ENCODE measurements around the gene GIN1.
"Not testable (repeated sequence)": the region's sequence is repeated elsewhere in the genome, so short reads cannot be mapped to it uniquely, and the experiment has no call there.

Gene GIN1

DNA sequence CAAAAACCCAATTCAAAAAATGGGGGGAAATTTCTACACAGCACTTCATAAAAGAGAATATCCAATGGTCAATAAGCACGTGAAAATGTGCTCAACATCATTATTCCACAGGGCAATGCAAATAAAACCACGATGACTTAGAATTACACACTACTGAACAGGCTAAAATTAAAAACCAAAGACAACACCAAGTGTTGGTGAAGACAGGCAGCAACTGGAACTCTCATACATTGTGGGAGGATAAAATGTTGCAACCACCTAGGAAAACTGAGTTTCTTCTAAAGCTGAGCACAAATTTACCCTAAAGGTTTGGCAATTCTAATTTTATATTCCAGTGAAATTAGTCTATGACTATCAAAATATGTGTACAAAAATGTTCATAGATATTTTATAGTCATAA, 9.5 kb downstream of the GIN1 start:
- no peak for DNase-seq (ENCODE audit: low read depth)

DNA sequence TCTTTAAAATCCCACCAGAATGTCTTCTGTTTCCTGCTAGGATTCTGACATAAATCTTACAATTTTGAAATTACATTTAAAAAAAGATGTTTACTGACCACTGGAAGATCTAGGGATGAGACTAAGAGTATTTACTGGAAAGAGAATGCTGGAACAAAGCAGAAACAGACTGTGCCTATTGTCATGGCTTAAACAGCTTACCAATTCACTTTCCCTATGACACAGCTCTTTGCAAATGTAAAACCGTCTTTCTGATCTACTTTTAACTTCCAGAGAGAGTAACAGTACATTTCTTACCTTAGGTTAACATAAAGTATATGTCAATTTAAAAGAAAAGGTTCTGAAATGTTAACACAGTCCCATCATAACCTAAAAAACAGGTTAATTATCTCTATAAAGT, 10.7 kb downstream of the GIN1 start:
- DNase-seq (ENCODE audit: low read depth), result no peak

DNA sequence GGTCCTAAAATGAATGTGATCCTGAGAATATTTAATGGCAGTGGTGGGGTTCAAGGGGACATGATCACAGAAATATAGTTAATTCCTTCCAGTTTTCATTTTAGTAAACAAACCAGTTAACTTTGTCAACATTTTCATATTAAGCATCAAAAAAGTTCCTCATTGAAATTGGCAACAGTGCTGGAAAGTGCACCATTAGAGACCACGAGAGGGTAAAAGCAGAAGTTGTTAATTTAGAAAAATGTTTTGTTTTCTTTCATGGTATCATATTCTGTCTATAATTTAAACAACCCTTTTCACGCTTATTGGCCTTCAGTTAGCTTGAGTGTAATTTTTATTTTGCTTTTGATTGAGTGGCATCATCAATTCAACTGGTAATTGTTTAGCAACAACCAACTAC, 11.9 kb downstream of the GIN1 start:
- no peak for DNase-seq (ENCODE audit: low read depth)

DNA sequence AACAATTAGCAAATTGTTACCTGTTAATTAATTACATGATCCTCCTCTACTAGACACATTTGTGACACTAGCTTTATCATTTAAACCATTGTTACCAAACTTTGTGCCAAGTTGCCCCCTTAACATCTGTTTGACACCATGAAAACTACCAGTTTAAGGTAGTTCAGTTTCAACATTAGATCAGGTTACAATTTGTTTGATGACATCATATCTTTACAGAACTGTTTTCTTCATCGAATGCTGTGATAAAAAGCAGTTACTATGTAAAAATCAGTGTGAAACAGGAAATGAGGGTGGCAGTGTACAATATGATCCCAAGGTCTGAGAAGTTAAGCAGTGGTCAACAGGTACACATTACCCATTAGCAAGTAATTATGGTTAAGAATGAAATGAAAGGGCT, 17.7 kb downstream of the GIN1 start:
- DNase-seq (ENCODE audit: low read depth), result no peak

DNA sequence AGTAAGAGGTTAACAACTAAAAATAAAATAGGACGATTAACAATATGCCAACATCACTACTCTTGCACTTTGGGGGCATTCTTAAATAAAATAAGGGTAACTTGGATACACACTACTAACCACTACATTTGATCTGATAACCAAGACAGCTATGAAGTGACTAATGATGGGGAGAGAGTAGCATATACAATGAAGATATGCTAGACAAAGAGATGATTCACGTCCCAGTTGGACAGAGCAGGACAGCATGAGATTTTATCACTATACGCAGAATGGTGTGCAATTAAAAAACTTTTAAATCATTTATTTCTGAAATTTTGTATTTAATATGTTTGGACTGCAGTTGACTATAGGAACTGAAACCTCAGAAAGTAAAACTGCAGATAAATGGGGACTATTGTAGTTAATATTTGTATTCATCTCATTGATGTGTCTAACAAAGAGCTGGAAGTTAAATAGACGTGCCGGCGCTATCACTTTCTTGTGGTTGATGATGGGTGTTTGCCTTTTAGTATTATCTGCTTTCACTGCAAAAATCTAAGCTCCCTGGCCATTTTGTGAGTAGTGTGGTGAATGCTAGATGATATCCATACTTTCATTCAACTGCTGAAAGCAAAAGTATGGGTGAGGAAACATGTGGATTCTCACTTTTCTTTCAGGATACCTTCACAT, 18.7 kb downstream of the GIN1 start:
- no peak for DNase-seq (ENCODE audit: low read depth)

DNA sequence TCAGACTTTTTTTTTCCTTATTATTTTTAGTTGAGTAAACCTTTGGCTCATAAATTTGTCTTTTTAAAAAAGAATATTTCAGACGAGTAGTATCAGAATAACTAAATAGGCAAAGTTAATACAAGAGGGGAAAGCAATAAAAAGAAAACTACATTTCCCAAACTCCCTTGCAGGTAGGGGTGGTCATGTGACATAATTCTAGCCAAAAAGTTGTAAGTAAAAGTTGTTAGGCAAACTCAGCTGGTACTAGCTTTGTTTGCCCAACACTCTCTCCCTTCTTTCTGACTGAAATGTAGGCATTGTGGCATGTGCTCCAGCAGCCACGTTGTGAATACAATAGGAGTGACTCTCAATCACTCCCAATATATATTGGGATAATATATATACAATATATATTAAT, 20.9 kb downstream of the GIN1 start:
- no peak for DNase-seq (ENCODE audit: low read depth)

DNA sequence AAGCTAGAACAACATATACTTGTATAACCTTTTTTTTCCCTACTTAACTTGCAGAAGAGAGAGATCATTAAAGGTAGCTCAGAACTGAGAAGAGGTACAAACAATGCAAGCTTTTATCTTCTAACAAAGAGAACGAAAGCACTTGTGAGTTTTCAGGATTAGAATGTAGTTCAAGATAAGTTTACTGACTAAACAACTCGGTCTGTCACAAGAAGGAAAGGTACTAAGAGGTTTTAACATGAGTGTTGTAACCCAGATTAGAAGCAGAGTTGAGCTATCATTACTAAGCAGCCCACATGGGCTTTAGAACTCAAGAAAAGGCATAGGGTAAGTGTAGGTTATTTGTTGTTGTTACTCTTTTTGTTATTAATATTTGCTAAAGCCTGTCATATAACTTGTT, 25.2 kb downstream of the GIN1 start:
- no peak for DNase-seq (ENCODE audit: low read depth)

DNA sequence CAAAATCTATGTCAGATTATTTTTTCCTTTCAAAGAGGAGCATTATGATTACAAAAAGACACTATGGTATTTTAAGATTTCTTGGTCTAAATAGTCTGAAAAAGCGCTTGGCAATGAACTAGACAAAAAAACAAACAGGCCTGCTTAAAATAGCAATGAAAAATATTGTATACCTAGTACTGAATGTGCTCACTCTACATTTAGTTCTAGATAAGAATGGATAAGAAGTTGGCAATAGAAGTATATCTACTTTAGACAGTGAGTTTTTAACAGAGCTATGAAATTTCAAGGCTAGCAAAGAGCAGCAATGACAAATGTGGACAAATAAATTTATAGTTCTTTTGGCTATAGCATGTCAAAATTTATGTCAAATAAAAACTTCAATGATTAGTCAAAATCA, 26.2 kb downstream of the GIN1 start:
- DNase-seq (ENCODE audit: low read depth), result no peak

DNA sequence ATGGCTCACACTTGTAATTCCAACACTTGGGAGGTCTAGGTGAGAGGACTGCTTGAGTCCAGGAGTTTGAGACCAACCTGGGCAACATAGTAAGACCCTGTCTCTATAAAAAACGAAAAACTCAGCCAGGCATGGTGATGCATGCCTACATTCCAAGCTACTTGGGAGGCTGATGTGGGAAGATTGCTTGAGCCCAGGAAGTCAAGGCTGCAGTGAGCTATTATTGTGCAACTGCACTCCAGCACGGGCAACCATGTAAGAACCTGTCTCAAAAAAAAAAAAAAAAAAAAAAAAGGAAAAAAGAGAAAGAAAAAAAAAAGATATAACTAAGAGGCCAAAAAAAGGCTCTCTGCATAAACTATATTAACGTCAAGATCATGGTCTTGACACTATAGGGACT, 27.3 kb downstream of the GIN1 start:
- no peak for DNase-seq (ENCODE audit: low read depth)

DNA sequence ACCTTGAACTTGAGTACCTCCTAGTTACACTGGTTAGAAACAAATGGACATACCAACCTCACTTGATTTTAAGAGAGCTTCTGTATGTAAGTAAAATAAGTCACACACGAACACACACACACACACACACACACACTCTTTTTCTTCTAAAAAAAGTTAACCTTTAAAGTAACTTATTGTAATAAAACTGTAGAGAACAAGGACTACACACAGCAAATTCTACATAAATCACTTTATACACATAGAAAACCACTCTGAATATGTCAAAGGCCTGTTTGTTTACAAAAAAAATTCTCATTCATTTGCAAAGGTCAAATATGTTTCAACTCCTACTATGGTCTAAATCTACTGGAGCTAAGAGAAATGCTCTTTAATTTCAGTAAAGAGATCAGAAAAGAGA, 29.1 kb downstream of the GIN1 start:
- no peak for DNase-seq (ENCODE audit: low read depth)

DNA sequence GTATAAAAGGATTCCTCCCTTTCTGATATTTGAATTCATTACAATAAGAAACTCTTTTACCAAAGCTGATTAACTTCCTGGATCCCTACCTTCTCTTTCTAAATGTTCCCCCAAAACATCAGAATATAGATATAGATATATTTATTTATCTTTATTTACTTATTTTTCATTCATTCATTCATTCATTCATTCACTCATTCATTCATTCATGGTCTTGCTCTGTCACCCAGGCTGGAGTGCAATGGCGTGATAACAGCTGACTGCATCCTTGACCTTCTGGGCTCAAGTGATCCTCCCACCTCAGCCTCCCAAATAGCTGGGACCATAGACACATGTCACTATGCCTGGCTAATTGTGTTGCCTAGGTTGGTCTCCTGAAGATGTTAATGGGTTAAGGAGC, 30.7 kb downstream of the GIN1 start:
- DNase-seq (ENCODE audit: low read depth), result no peak

DNA sequence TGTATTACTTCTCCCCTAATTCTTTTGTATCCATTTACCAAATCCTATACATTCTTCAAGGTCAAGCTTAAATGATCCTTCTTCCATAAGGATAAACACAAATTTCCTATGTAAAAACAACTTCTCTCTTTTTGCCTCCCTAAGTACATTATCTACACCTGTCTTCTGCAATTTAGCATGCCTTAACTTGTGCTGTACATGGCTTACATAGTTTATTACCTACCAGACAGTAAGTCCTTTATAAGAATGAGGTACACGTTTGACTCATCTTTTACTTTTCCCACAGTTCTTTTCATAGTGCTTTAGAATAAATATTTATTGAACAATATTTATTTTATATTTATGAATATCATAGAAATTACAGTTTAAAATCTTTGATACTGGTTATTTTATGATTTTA, 33.4 kb downstream of the GIN1 start:
- no peak for DNase-seq (ENCODE audit: low read depth)

DNA sequence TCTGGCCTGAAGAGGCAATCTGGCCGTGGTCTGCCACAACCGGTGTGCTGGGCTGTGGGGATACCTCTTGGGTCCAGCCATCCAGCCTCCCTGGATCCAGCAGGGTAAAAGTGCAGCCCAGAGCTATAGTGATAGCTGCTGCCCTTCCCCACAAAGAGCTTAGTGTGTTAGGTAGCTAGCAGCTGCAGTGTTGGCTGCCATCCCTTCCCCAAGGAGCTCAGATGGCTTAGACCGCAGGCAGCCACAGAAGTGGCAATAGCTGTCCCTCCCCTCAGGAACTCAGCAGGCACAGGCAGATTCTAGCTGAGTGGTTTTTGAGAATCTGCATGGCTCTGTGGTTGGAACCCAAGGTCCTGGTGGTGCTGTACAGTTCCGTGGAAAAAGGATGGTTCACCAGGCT, 40.1 kb downstream of the GIN1 start:
- no peak for DNase-seq (ENCODE audit: low read depth)

DNA sequence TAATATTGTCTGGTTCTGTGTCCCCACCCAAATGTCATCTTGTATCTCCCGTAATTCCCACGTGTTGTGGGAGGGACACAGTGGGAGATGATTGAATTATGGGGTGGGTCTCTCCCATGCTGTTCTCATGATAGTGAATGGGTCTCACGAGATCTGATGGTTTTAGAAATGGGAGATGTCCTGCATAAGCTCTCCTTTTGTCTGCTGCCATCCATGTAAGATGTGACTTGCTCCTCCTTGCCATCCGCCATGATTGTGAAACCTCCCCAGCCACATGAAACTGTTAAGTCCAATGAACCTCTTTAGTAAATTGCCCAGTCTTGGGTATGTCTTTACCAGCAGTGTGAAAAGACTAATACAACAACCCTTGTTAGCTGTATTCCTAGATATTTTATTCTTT, 44.5 kb downstream of the GIN1 start:
- DNase-seq (ENCODE audit: low read depth), result no peak

DNA sequence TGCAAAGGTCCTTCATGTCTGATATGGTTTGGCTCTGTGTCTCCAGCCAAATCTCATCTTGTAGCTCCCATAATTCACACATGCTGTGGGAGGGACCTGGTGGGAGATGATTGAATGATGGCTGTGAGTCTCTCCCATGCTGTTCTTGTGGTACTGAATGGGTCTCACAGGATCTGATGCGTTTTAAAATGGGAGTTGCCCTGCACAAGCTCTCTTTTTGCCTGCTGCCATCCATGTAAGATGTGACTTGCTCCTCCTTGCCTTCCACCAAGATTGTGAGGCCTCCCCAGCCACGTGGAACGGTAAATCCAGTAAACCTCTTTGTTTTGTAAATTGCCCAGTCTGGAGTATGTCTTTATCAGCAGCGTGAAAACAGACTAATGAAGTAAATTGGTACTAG, 46.4 kb downstream of the GIN1 start:
- not testable (repeated sequence) for DNase-seq (ENCODE audit: low read depth)

DNA sequence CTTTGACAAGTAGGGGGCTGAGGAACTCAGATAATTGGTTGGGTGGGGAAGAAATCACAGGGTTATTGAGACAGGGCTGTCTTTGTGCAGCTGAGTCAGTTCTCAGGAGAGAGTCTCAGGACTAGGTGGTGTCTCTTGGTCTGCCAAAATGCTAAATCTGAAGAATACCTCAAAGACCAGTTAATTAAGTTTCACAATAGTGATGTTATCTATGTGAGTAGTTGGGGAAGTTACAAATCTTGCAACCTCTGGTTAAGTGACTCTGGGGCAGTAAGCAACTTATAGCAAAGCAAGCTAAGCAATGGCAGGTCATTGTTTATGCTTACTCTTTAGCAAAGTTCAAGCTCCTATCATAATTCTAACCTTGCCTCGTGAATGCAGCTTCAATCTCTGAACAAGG, 53.6 kb downstream of the GIN1 start:
- no peak for DNase-seq (ENCODE audit: low read depth)

DNA sequence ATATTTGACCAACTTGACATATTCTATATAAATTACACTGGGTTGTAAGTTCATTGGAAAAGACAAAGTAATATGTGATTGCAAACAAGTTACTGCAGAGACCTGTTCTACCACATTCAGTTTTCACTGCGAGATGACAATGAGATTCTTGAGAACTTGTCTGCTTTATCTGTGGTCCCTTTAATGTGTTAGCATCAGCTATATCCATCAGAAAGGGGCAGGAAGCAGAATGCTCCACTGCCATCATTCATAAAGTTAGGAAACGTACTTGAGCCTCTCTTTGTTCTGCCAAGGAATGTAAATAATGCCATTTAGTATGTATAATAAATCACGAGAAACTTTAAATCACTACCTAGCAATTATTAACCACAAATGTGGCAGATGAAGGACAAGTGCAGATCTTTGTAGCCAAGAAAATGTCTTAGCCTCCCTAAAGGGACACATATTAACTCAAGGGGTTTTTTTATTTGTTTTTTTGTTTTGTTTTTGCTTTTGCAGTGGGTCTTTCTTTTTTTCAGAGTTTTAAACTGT, 59.4 kb downstream of the GIN1 start:
- DNase-seq (ENCODE audit: low read depth), result no peak

DNA sequence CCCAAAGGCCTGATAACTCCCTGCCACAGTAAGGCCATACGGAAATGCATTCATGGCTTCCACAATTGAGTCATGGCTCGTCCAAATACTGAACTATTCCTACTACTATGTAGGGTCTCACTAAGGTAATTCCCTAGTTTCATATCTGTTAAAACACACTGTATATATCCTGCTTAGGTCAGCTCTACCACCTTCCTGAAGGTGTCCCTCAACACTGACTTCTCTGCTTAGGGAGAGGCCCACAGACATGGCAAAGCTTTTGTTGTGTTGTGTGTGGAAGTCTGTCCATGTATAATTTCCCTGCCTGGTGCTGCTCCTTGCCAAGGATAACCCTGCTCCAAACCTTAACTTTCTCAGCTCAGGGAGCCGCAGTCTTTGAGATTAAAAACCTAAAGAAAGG, 60.4 kb downstream of the GIN1 start:
- DNase-seq (ENCODE audit: low read depth), result no peak

DNA sequence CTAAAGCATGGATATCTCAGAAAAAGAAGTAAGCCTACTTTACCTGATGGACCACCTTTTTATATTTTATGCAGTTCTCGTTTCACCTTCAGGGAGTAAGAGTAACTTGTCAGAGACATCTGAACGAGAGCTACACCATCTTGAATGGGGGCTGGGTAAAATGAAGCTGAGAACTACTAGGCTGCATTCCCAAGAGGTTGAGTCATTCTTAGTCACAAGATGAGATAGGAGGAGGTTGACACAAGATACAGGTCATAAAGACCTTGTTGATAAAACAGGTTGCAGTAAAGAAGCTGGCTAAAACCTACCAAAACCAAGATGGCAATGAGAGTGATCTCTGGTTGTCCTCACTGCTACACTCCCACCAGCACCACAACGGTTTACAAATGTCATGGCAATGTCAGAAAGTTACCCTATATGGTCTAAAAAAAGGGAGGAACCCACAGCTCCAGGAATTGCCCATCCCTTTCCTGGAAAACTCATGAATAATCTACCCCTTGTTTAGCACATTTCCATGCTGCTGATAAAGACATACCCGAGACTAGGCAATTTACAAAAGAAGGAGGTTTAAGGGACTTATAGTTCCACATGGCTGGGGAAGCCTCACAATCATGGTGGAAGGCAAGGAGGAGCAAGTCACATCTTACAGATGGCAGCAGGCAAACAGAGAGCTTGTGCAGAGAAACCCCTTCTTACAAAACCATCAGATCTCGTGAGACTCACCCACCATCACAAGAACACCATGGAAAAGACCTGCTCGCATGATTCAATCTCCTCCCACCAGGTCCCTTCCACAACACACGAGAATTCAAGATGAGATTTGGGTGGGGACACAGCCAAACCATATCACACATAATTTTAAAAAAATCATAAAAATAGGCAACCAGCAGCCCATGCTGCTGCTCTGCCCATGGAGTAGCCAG, 62.5 kb downstream of the GIN1 start:
- DNase-seq (ENCODE audit: low read depth), result no peak

DNA sequence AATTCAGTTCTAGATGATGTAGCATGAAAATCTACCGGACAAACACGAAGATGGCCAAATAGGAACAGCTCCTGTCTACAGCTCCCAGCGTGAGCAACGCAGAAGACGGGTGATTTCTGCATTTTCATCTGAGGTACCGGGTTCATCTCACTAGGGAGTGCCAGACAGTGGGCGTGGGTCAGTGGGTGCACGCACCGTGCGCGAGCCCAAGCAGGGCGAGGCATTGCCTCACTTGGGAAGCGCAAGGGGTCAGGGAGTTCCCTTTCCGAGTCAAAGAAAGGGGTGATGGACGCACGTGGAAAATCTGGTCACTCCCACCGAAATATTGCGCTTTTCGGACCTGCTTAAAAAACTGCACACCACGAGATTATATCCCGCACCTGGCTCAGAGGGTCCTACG, 73.2 kb downstream of the GIN1 start:
- not testable (repeated sequence) for DNase-seq (ENCODE audit: low read depth)

DNA sequence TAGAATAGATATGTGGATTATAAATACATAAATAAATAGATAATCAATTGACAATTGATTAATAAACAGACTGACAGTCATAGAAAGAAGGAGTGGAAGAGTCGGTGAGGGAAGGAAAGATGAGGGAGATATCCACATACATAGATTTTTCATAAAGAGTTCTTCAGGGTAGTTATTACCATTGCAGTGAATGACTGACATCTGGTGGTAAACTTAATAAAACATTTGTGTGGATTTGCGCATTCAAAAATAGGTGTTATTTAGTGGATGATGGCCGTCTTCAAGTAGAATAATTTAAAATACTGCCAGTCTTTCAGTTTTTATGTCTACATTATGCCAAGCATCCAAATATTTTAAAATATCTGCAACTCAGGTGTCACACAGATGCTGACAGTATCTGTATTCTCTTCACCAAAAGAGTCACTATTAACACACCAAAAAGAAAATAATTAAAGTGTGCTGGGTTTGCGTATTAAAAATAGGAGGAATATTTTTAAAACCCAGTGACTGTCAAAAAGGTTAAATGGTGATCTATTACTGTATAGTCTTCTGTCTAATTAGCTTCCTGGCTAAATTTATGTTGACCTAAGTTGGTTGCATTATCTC, 78.8 kb downstream of the GIN1 start:
- no peak for DNase-seq (ENCODE audit: low read depth)

DNA sequence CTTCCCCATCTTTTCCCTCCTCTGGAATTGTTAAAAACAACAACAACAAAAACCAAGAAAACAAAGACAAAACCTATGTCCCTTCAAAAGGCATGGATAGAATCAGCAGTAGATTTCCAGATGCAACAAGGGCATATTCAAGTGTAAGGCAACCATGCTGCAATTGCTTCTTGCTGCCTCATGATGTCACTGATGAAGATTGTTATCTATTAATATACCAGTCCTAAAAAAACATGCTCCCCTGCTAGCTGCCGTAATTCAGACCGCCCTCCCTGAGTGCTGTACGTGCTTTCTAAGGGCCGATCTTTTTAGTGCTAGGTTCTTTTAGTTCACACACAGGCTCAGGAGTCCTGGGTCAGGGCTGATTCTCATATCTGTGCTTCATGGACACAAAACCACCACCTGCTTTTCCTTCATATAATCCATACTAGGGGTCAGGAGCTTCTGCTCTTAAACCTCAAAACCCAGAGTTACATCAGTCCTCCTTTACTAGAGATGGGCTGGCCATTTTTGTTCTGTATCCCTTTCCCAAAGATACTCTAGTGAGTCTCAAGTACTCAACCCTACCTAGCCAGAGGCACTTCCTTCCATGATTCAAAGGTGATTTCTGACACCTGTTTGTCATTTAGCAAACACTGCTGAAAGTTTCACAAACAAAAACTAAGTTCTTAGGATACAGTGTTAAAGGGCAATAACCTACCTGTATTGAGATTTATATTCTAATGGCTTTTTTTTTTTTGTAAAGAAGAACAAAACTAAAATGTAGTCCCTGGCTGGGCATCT, 82.1 kb downstream of the GIN1 start:
- DNase-seq (ENCODE audit: low read depth), result no peak

Measured in stimulated activated CD8-positive, alpha-beta memory T cell treated with anti-CD3 and anti-CD28 coated beads, Interleukin-12 subunit alpha, Interleukin-12 subunit beta, amount 100 ng/mL, for 1 hour (primary cell).